Right lobe of liver (tissue), 6 donors: ENCODE measurements around the gene DPP6. TPM values are rescaled to one million over a fixed set of nuclear protein-coding genes. Genes with fewer than 3 reads are reported as not detected.

Experiments
- ATAC-seq, 4 donors: fragments of 200-7000 bp; cut with Tn5 transposase; one replicate each; pipeline ENCODE4 v1.9.1; 2020; ENCODE audit warnings: mild to moderate bottlenecking in 4 of 4, moderate library complexity in 4 of 4
- DNase-seq, 3 donors: peaks; one replicate each; pipeline ENCODE4 v3.0.0-alpha.2; 2020
- H3K27ac ChIP-seq, 3 donors: fragments of 200-600 bp; one replicate each; pipeline ENCODE4 v1.8.0; 2022
- H3K27me3 ChIP-seq, 2 donors: fragments of 200-600 bp; one replicate each; pipeline ENCODE4 v1.8.0; 2022
- H3K36me3 ChIP-seq, 4 donors: fragments of 200-600 bp; sonication (generic) in 1 of 4; one replicate each; pipeline versions ENCODE4 v1.5.1 to v1.8.0; 2017 to 2022; ENCODE audit warnings: control low read depth in 1 of 4
- H3K4me1 ChIP-seq, 4 donors: fragments of 200-600 bp; sonication (generic) in 1 of 4; one replicate each; pipeline versions ENCODE4 v1.5.1 to v1.8.0; 2017 to 2022; ENCODE audit warnings: control low read depth in 1 of 4
- H3K4me3 ChIP-seq, 3 donors: fragments of 200-600 bp; one replicate each; pipeline ENCODE4 v1.8.0; 2022
- H3K9me3 ChIP-seq, 4 donors: fragments of 200-600 bp; sonication (generic) in 1 of 4; one replicate each; pipeline versions ENCODE4 v1.5.1 to v1.8.0; 2017 to 2022; ENCODE audit warnings: control low read depth in 1 of 4
- POLR2A ChIP-seq: fragments of 450-650 bp; IDR thresholded peaks from one replicate; pipeline ENCODE4 v1.6.1; 2017; ENCODE audit warnings: antibody characterized with exemption, mild to moderate bottlenecking
- WGBS: methylation state at CpG from one replicate; pipeline ENCODE4 v1.1.6; 2018; ENCODE audit warnings: low coverage, low lambda C conversion rate; ENCODE audit not compliant: insufficient coverage; ENCODE audit errors: missing lambda C conversion rate; 5-methylcytosine and 5-hydroxymethylcytosine counted together
- intact Hi-C, 2 donors: fragments of 100-400 bp; cut with DNase I; formaldehyde crosslinking; loops; one replicate each; pipeline versions ENCODE4 v1.11.2 to v1.14.1; 2022
- total RNA-seq, 6 experiments: library from RNA; depleted of rRNA in 2 of 6; stranded (reverse); fragments of >200 nt in 2 of 6; fragmentation: NEBNext Ultra II Directional in 3 of 6; extraction: Animal tissue kit (Norgen Biotek cat#: 25700) in 3 of 6; gene quantifications; one replicate each; pipeline versions ENCODE4 v1.1.0 to v1.2.4, GENCODE V29; 2016 to 2023
- TF ChIP-seq, protein P1 (sequence below), 4 donors: fragments of 200-600 bp in 3 of 4; fragments of 450-650 bp in 1 of 4; IDR thresholded peaks; one replicate each; pipeline versions ENCODE4 v1.5.1 to v1.8.0; 2016 to 2022; ENCODE audit warnings: antibody characterized with exemption in 4 of 4, mild to moderate bottlenecking in 2 of 4
- donor health status: DM: no; HTN: yes; CAD: no.
- donor health status: DM: no; HTN: no; CAD: no.
- donor health status: DM: no; HTN: no; CAD: no.
- donor health status: DM: no; HTN: yes; CAD: no.
- donor health status: DM: no; HTN: yes; CAD: no.

Gene DPP6
- total RNA-seq, 6 experiments from 2014 or later: not detected

DNA sequence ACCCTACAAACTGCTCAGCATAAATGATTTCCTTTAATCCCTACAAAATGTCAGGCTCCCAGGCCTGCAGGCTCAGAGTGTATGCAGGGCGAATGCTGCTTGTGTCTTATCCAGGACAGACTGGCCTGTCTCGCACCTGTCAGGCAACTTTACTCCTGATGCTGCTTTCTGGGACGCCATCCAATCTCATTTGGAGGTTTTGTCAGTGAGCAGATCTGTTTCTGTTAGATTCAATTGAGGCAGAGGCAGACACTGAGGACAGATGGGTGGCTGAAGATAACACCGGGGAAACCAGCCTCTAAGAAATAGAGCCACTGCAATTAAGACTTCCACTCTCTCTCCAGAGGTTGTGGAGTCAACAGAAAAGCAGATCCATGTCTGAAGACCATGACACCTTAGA lies 115.6 kb downstream of the DPP6 start:
- no peak for ATAC-seq
- no peak overlapping the region for H3K4me3 ChIP-seq

DNA sequence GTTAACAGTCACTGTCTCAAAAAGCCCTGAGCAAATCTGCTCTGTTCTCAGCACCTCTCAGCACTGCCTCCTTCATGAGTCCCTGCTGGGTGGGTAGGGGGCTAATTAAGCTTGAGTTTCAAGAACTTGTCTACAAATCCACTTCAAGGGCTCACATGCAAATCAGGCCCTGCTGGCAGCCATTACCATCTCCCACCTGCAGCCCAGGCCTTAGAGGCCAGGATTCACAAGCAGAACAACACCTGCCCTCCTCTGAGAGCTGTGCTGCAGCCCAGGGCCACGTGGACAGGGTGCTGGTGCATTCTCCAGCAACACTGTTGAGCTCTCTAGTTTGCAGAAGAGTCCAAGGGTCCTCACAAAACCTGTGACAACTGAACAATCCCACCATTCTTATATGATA lies 119.2 kb downstream of the DPP6 start:
- no peak for ATAC-seq
- intact Hi-C loops: no loop called here
- no peaks in the 10 kb centered on the region for H3K9me3 ChIP-seq

More for the DNA sequence above, 115.6 kb downstream of the DPP6 start:
- Histone ChIP-seq H3K36me3 (no peaks in the 10 kb centered on the region), H3K4me1 (no peaks in the 10 kb centered on the region), H3K9me3 (no peaks in the 10 kb centered on the region), H3K27ac (no peak overlapping the region), H3K27me3 (no peaks in the 10 kb centered on the region)
- intact Hi-C loops: no loop called here
- TF ChIP-seq, protein P1, sequence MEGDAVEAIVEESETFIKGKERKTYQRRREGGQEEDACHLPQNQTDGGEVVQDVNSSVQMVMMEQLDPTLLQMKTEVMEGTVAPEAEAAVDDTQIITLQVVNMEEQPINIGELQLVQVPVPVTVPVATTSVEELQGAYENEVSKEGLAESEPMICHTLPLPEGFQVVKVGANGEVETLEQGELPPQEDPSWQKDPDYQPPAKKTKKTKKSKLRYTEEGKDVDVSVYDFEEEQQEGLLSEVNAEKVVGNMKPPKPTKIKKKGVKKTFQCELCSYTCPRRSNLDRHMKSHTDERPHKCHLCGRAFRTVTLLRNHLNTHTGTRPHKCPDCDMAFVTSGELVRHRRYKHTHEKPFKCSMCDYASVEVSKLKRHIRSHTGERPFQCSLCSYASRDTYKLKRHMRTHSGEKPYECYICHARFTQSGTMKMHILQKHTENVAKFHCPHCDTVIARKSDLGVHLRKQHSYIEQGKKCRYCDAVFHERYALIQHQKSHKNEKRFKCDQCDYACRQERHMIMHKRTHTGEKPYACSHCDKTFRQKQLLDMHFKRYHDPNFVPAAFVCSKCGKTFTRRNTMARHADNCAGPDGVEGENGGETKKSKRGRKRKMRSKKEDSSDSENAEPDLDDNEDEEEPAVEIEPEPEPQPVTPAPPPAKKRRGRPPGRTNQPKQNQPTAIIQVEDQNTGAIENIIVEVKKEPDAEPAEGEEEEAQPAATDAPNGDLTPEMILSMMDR (IDR thresholded peaks at IDR 0.05): no peak
- TF ChIP-seq POLR2A: no peak
- 44% methylated on average over 3 of the region's 4 CpGs for WGBS
- no peak for DNase-seq

GRCh38 chr7:154172236-154172635 lies 120.0 kb downstream of the DPP6 start:
- no peaks in the 10 kb centered on the region for H3K4me1 ChIP-seq
- no peaks in the 10 kb centered on the region for H3K36me3 ChIP-seq
- intact Hi-C loops: no loop called here
- H3K9me3 ChIP-seq: no peaks in the 10 kb centered on the region
- no peak overlapping the region for H3K27ac ChIP-seq
- H3K27me3 ChIP-seq: no peaks in the 10 kb centered on the region
- no peak for DNase-seq
- 34% methylated on average over 3 of the region's 3 CpGs for WGBS
- no peak for TF ChIP-seq POLR2A
- TF ChIP-seq, protein P1 (IDR thresholded peaks at IDR 0.05): no peak
- H3K4me3 ChIP-seq: no peak overlapping the region
- ATAC-seq: no peak

More for the DNA sequence above, 119.2 kb downstream of the DPP6 start:
- 11% methylated on average over 1 of the region's 1 CpG for WGBS
- no peak for DNase-seq
- TF ChIP-seq POLR2A: no peak
- TF ChIP-seq, protein P1 (IDR thresholded peaks at IDR 0.05): no peak
- Histone ChIP-seq H3K4me1 (no peaks in the 10 kb centered on the region), H3K4me3 (no peak overlapping the region), H3K27me3 (no peaks in the 10 kb centered on the region), H3K27ac (no peak overlapping the region), H3K36me3 (no peaks in the 10 kb centered on the region)

DNA sequence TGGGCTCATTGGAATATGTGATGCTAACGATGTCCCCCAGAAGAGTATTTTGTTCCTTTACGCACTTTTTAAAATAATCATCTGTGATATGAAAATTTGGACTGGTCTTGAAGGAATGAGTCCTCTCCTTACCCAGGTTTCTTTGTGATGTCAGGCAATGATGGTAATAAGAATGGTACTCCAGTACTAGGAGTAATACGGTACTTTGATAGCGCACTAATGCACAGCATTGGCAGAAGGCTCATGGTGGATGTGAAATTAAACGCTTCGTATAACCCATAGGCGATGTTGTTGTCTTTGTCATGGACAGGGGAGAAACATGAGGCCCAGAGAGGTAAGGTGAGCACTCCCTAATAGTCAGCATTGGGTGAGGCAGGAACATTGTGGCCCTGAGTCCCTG lies 125.4 kb downstream of the DPP6 start:
- H3K9me3 ChIP-seq: no peaks in the 10 kb centered on the region
- TF ChIP-seq, protein P1 (IDR thresholded peaks at IDR 0.05): no peak
- no peak for TF ChIP-seq POLR2A
- ATAC-seq: no peak
- H3K36me3 ChIP-seq: no peaks in the 10 kb centered on the region
- no peak for DNase-seq
- H3K4me3 ChIP-seq: no peak overlapping the region
- intact Hi-C loops: no loop called here
- no peaks in the 10 kb centered on the region for H3K4me1 ChIP-seq
- whole genome bisulfite sequencing: 70% methylated on average over 7 of the region's 7 CpGs
- H3K27ac ChIP-seq: no peak overlapping the region
- H3K27me3 ChIP-seq: no peaks in the 10 kb centered on the region

- TF ChIP-seq, protein P1 (IDR thresholded peaks at IDR 0.05): no peak
- no peak for TF ChIP-seq POLR2A
- intact Hi-C loops: no loop called here
- ATAC-seq (no peak), DNase-seq (no peak)
- no peaks in the 10 kb centered on the region for H3K9me3 ChIP-seq
- no peak overlapping the region for H3K27ac ChIP-seq
- H3K4me1 ChIP-seq: no peaks in the 10 kb centered on the region
- H3K27me3 ChIP-seq: no peaks in the 10 kb centered on the region
- no peaks in the 10 kb centered on the region for H3K36me3 ChIP-seq
- H3K4me3 ChIP-seq: no peak overlapping the region
These were observed 126.7 kb downstream of the DPP6 start for GRCh38 chr7:154178895-154179294.
